Endothelial cell of umbilical vein (primary cell): ENCODE measurements around the gene NAV2.

Experiments used
- CTCF ChIP-seq, 2 donors: IDR thresholded peaks; 1 replicate in 1 of 2; 2 replicates in 1 of 2; pipeline ENCODE4 v1.5.1; 2011; ENCODE audit warnings: low read length in 2 of 2, mild to moderate bottlenecking in 2 of 2, moderate library complexity in 2 of 2, control low read depth in 1 of 2, inconsistent platforms in 1 of 2, low read depth in 1 of 2; ENCODE audit not compliant: insufficient read depth in 1 of 2; ENCODE audit errors: extremely low read depth in 1 of 2
- EZH2 ChIP-seq: IDR thresholded peaks from 2 replicates; pipeline ENCODE4 v1.6.1; 2012; ENCODE audit warnings: borderline replicate concordance, low read depth, mild to moderate bottlenecking, moderate library complexity, low read length, inconsistent platforms; ENCODE audit not compliant: severe bottlenecking
- FOS ChIP-seq: IDR thresholded peaks from 2 replicates; pipeline ENCODE4 v1.6.1; 2011; ENCODE audit warnings: mild to moderate bottlenecking, low read length, moderate library complexity, borderline replicate concordance; ENCODE audit not compliant: insufficient read depth
- JUN ChIP-seq: IDR thresholded peaks from 2 replicates; pipeline ENCODE4 v1.6.1; 2011; ENCODE audit warnings: borderline replicate concordance, low read depth; ENCODE audit not compliant: insufficient read length, insufficient read depth
- MAX ChIP-seq: IDR thresholded peaks from 2 replicates; pipeline ENCODE4 v1.6.1; 2011; ENCODE audit not compliant: insufficient read depth, insufficient read length
- MYC ChIP-seq: IDR thresholded peaks from one replicate; pipeline ENCODE4 v1.6.1; 2011; ENCODE audit warnings: mild to moderate bottlenecking, low read depth, low read length
- POLR2A ChIP-seq: IDR thresholded peaks from 2 replicates; pipeline ENCODE4 v1.6.1; 2012; ENCODE audit warnings: low read depth, mild to moderate bottlenecking, control low read depth, low read length
- POLR2AphosphoS5 ChIP-seq: IDR thresholded peaks from 2 replicates; pipeline ENCODE4 v1.6.1; 2012; ENCODE audit warnings: low read depth, mild to moderate bottlenecking, control low read depth, low read length, moderate library complexity; ENCODE audit not compliant: insufficient read depth

DNA sequence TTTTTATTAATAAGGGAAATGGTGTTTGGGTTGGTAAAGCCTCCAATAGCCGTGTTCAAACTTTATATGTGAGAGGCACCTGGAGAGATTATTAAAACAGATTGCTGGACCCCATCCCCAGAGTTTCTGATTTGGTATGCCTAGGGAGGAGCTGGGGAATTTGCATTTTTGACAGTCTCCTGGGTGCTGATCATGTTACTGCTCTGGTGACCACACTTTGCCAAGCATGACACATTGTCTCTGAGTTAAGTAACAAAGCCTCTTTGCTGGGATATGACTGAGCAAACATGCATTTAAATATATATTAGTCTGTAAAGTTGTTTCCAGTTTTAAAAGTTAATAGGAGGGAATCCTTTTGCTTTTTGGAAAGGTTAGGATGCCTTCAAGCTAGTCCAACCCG is 140.4 kb downstream of the NAV2 start:
- no peak for TF ChIP-seq MAX
- no peak for TF ChIP-seq CTCF (IDR thresholded peaks at IDR 0.05; ENCODE audit: extremely low read depth in 1 of 2, insufficient read depth in 1 of 2, low read depth in 1 of 2, low read length in 2 of 2)
- no peak for TF ChIP-seq POLR2AphosphoS5
- no peak for TF ChIP-seq POLR2A
- TF ChIP-seq EZH2: no peak
- TF ChIP-seq MYC: no peak
- no peak for TF ChIP-seq FOS
- no peak for TF ChIP-seq JUN
